Right lobe of liver (tissue), 6 donors: ENCODE results near the gene CLIC6. TPM values are rescaled to one million over a fixed set of nuclear protein-coding genes. Genes with fewer than 3 reads are reported as not detected.

ENCODE experiments used
- ATAC-seq, 4 donors: fragments of 200-7000 bp; cut with Tn5 transposase; one replicate each; pipeline ENCODE4 v1.9.1; 2020; ENCODE audit warnings: mild to moderate bottlenecking in 4 of 4, moderate library complexity in 4 of 4
- DNase-seq, 3 donors: peaks; one replicate each; pipeline ENCODE4 v3.0.0-alpha.2; 2020
- H3K27ac ChIP-seq, 3 donors: fragments of 200-600 bp; one replicate each; pipeline ENCODE4 v1.8.0; 2022
- H3K27me3 ChIP-seq, 2 donors: fragments of 200-600 bp; one replicate each; pipeline ENCODE4 v1.8.0; 2022
- H3K36me3 ChIP-seq, 4 donors: fragments of 200-600 bp; sonication (generic) in 1 of 4; one replicate each; pipeline versions ENCODE4 v1.5.1 to v1.8.0; 2017 to 2022; ENCODE audit warnings: control low read depth in 1 of 4
- H3K4me1 ChIP-seq, 4 donors: fragments of 200-600 bp; sonication (generic) in 1 of 4; one replicate each; pipeline versions ENCODE4 v1.5.1 to v1.8.0; 2017 to 2022; ENCODE audit warnings: control low read depth in 1 of 4
- H3K4me3 ChIP-seq, 3 donors: fragments of 200-600 bp; one replicate each; pipeline ENCODE4 v1.8.0; 2022
- H3K9me3 ChIP-seq, 4 donors: fragments of 200-600 bp; sonication (generic) in 1 of 4; one replicate each; pipeline versions ENCODE4 v1.5.1 to v1.8.0; 2017 to 2022; ENCODE audit warnings: control low read depth in 1 of 4
- CTCF ChIP-seq, 4 donors: fragments of 200-600 bp in 3 of 4; fragments of 450-650 bp in 1 of 4; IDR thresholded peaks; one replicate each; pipeline versions ENCODE4 v1.5.1 to v1.8.0; 2016 to 2022; ENCODE audit warnings: antibody characterized with exemption in 4 of 4, mild to moderate bottlenecking in 2 of 4
- POLR2A ChIP-seq: fragments of 450-650 bp; IDR thresholded peaks from one replicate; pipeline ENCODE4 v1.6.1; 2017; ENCODE audit warnings: antibody characterized with exemption, mild to moderate bottlenecking
- WGBS: methylation state at CpG from one replicate; pipeline ENCODE4 v1.1.6; 2018; ENCODE audit warnings: low coverage, low lambda C conversion rate; ENCODE audit not compliant: insufficient coverage; ENCODE audit errors: missing lambda C conversion rate; 5-methylcytosine and 5-hydroxymethylcytosine counted together
- intact Hi-C, 2 donors: fragments of 100-400 bp; cut with DNase I; formaldehyde crosslinking; loops; one replicate each; pipeline versions ENCODE4 v1.11.2 to v1.14.1; 2022
- total RNA-seq, 6 experiments: library from RNA; depleted of rRNA in 2 of 6; stranded (reverse); fragments of >200 nt in 2 of 6; fragmentation: NEBNext Ultra II Directional in 3 of 6; extraction: Animal tissue kit (Norgen Biotek cat#: 25700) in 3 of 6; gene quantifications; one replicate each; pipeline versions ENCODE4 v1.1.0 to v1.2.4, GENCODE V29; 2016 to 2023
- donor health status: DM: no; HTN: yes; CAD: no.
- donor health status: DM: no; HTN: no; CAD: no.
- donor health status: DM: no; HTN: no; CAD: no.
- donor health status: DM: no; HTN: yes; CAD: no.
- donor health status: DM: no; HTN: yes; CAD: no.

CLIC6 gene
- total RNA-seq, 6 experiments from 2014 or later = 0.25 to 0.63 (median 0.43) TPM

DNA sequence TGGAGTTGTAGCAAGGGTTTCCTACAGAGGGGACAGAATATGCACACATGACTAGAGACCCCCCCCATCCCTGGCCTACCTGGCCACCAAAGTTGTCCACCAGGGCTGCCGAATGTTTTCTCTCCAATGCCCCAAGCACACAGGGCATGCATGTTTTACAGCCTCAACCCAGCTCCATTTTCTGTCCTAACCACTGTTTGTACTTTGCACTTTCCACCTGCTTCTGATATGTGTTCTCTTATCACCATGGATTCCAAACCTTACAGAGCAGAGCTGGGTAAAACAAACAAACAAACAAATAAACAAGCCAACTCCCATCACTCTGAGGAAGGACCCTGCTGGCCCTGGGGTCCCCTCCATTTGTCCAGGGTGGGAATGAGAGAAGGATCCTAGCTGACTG, 27.3 kb downstream of the CLIC6 start:
- H3K4me1 ChIP-seq = peaks cover 0 to 3% (median 0%) of the 10 kb centered on the region in 4 donors
- H3K36me3 ChIP-seq = no peaks in the 10 kb centered on the region
- 57% methylated on average over 1 of the region's 1 CpG for WGBS
- H3K27me3 ChIP-seq = peaks cover 0 to 7% of the 10 kb centered on the region in 2 donors
- ATAC-seq (no peak), DNase-seq (no peak)
- H3K27ac ChIP-seq = no peak overlapping the region
- H3K4me3 ChIP-seq = no peak overlapping the region
- H3K9me3 ChIP-seq = no peaks in the 10 kb centered on the region
- TF ChIP-seq POLR2A = no peak
- TF ChIP-seq CTCF (IDR thresholded peaks at IDR 0.05) = no peak
- intact Hi-C loops = no loop called here

DNA sequence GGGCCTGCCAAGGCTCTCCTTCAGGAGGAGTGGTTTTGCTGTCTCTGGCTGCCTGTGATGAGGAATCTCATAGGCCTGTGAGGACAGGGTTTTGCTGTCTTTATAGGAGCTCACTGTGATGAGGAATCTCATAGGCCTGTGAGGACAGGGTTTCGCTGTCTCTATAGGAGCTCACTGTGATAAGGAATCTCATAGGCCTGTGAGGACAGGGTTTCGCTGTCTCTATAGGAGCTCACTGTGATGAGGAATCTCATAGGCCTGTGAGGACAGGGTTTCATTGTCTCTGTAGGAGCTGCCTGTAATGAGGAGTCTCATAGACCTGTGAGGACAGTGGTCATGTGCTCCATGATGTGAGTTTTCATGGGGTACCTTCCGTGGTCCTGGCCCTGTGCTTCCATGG, 29.0 kb downstream of the CLIC6 start:
- Histone ChIP-seq H3K4me3 (no peak overlapping the region), H3K36me3 (no peaks in the 10 kb centered on the region), H3K27ac (no peak overlapping the region), H3K4me1 (peaks cover 0 to 3% (median 0%) of the 10 kb centered on the region in 4 donors), H3K27me3 (peaks cover 0 to under 1% of the 10 kb centered on the region in 2 donors), H3K9me3 (no peaks in the 10 kb centered on the region)
- ATAC-seq (no peak), DNase-seq (no peak)
- intact Hi-C loops = no loop called here
- TF ChIP-seq CTCF (IDR thresholded peaks at IDR 0.05) = no peak
- 92% methylated on average over 3 of the region's 3 CpGs for WGBS

DNA sequence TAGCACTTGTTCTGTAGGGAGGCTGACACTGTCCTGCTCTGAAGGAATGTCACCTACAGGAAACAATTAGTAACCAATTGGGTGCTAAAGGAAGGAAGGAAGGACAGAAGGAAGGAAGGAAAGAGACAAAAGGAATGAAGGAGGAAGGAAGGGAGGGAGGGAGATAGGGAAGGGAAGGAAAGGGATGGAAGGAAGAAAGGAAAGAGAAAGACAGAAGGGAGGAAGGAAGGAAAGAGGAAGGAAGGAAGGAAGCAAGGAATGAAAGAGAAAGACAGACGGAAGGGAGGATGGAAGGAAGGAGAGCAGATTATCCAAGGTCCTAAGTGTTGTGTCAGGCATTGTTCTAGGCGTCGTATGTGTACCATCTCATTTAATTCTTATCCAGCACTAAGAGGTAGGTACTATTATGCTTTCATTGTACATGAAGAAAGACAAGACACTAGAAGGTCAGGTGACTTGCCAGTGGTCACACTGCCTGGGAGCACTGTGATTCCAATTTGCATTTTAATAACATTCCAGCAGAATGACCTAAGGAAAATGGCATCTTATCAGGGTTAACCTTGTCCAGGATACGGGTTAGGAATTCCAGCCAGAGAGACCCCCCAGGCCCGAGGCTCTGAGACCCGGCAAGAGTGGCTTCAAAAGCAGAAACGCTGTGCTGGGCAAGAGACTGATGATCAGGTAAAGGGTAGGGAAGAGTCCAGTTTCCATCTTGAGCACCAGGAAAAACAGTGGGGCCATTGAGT, 29.6 kb downstream of the CLIC6 start:
- ATAC-seq = no peak

DNA sequence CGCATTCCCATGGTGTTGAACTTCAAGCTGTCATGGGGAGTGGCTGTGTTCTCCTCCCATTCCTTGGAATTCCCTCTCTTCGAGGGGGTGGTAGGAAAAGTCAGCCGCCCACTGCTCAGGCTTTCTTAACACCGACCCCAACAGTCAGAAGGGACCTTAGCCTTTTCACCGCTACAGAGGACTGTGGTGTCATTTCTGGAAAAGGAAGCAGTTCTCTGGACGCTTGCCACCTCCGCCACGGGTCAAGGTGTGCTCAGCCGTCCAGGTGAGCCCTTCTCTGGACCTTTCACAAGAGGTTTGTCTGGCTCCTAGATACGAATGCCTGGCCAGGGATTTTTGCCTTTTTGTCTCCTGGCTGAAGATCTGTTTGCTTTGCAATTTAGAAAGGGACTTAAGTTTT, 31.8 kb downstream of the CLIC6 start:
- ATAC-seq (no peak), DNase-seq (no peak)
- Histone ChIP-seq H3K27ac (no peak overlapping the region), H3K4me1 (no peaks in the 10 kb centered on the region), H3K9me3 (no peaks in the 10 kb centered on the region), H3K4me3 (no peak overlapping the region), H3K27me3 (no peaks in the 10 kb centered on the region), H3K36me3 (no peaks in the 10 kb centered on the region)
- TF ChIP-seq CTCF (IDR thresholded peaks at IDR 0.05) = no peak
- TF ChIP-seq POLR2A = no peak
- 55% methylated on average over 8 of the region's 10 CpGs for WGBS
- intact Hi-C loops = no loop called here

More for the DNA sequence above, 29.6 kb downstream of the CLIC6 start:
- intact Hi-C loops = no loop called here
- Histone ChIP-seq H3K36me3 (no peaks in the 10 kb centered on the region), H3K27ac (no peak overlapping the region), H3K4me3 (no peak overlapping the region), H3K27me3 (no peaks in the 10 kb centered on the region), H3K9me3 (no peaks in the 10 kb centered on the region), H3K4me1 (peaks cover 0 to 1% (median 0%) of the 10 kb centered on the region in 4 donors)
- 51% methylated on average over 7 of the region's 7 CpGs for WGBS
- no peak for DNase-seq
- TF ChIP-seq POLR2A (no peak), CTCF (IDR thresholded peaks at IDR 0.05) (no peak)
